ENCODE measurements around the gene PEA15.

- TF ChIP-seq, protein P1, sequence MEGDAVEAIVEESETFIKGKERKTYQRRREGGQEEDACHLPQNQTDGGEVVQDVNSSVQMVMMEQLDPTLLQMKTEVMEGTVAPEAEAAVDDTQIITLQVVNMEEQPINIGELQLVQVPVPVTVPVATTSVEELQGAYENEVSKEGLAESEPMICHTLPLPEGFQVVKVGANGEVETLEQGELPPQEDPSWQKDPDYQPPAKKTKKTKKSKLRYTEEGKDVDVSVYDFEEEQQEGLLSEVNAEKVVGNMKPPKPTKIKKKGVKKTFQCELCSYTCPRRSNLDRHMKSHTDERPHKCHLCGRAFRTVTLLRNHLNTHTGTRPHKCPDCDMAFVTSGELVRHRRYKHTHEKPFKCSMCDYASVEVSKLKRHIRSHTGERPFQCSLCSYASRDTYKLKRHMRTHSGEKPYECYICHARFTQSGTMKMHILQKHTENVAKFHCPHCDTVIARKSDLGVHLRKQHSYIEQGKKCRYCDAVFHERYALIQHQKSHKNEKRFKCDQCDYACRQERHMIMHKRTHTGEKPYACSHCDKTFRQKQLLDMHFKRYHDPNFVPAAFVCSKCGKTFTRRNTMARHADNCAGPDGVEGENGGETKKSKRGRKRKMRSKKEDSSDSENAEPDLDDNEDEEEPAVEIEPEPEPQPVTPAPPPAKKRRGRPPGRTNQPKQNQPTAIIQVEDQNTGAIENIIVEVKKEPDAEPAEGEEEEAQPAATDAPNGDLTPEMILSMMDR (conservative IDR thresholded peaks at IDR 0.05 in 1 of 2, IDR thresholded peaks at IDR 0.05 in 1 of 2; ENCODE audit: low read depth in 1 of 2, low read length in 2 of 2) = no peak
- TF ChIP-seq EZH2 (IDR thresholded peaks at IDR 0.05; ENCODE audit: low read length, missing control alignments) = no peak
Observed at GRCh38 chr1:160205242-160206035, at the start of gene PEA15.
